ENCODE results near the gene COX20.

DNA sequence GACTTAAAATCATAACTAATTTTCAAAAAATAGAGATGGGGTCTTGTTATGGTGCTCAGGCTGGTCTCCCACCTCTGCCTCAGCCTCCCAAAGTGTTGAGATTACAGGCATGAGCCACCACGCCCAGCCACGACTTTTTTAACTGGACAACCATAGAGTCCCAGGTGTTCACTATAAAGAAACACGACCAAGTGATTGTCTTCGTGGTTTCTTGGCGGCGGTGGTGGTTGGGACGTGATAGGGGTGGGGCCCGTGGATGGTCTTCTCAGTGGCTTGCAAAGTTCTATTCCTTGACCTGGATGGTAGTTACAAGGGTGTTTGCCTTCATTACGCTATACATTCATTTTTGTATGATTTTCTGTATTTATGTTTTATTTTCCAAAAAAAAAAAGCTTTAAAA is 34.6 kb upstream of the COX20 start:
- TF ChIP-seq, protein P1, sequence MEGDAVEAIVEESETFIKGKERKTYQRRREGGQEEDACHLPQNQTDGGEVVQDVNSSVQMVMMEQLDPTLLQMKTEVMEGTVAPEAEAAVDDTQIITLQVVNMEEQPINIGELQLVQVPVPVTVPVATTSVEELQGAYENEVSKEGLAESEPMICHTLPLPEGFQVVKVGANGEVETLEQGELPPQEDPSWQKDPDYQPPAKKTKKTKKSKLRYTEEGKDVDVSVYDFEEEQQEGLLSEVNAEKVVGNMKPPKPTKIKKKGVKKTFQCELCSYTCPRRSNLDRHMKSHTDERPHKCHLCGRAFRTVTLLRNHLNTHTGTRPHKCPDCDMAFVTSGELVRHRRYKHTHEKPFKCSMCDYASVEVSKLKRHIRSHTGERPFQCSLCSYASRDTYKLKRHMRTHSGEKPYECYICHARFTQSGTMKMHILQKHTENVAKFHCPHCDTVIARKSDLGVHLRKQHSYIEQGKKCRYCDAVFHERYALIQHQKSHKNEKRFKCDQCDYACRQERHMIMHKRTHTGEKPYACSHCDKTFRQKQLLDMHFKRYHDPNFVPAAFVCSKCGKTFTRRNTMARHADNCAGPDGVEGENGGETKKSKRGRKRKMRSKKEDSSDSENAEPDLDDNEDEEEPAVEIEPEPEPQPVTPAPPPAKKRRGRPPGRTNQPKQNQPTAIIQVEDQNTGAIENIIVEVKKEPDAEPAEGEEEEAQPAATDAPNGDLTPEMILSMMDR (conservative IDR thresholded peaks at IDR 0.05), result no peak
- TF ChIP-seq ZFX (IDR thresholded peaks at IDR 0.05), result no peak
